GM18517 (cell line): ENCODE measurements around the gene KRT6B.

Experiments
- ATAC-seq: cut with Tn5 transposase; IDR thresholded peaks from one replicate; pipeline ENCODE4 v1.9.1; 2021; ENCODE audit warnings: mild to moderate bottlenecking, moderate library complexity; ENCODE audit not compliant: unreplicated experiment

Gene KRT6B

GRCh38 chr12:52437508-52437907 is 14.4 kb downstream of the KRT6B start:
- no peak for ATAC-seq

DNA sequence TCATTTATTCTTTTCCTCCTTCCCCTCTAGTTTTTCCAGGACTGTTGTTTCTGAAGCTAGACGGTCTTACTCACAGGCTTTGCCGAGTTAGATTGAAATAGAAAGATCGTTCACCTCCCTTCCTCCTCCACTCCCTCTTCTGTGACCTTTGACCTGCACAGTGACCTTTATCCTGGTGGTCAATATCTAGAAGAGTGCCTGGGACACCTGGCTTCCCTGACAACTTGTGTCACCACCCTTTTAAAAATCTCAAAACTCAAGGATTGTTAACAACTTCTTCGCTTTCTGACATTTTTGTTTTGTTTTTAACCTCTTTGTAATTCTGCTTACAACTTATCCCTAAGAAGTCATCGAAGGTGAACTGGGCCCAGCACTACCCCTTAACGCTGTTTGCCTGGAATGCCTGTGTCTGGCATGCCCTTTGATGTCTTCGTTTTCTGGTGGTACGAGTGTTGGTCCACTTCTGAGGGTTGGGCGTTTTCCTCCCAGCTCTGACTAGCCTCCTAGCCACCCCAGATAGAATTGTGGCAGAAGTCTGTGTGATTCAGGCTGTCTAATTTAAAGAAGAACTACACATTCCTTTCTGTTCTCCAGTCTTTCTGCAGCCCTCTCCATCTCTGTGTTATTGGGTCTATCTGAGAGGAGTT is 15.0 kb downstream of the KRT6B start:
- no peak for ATAC-seq

DNA sequence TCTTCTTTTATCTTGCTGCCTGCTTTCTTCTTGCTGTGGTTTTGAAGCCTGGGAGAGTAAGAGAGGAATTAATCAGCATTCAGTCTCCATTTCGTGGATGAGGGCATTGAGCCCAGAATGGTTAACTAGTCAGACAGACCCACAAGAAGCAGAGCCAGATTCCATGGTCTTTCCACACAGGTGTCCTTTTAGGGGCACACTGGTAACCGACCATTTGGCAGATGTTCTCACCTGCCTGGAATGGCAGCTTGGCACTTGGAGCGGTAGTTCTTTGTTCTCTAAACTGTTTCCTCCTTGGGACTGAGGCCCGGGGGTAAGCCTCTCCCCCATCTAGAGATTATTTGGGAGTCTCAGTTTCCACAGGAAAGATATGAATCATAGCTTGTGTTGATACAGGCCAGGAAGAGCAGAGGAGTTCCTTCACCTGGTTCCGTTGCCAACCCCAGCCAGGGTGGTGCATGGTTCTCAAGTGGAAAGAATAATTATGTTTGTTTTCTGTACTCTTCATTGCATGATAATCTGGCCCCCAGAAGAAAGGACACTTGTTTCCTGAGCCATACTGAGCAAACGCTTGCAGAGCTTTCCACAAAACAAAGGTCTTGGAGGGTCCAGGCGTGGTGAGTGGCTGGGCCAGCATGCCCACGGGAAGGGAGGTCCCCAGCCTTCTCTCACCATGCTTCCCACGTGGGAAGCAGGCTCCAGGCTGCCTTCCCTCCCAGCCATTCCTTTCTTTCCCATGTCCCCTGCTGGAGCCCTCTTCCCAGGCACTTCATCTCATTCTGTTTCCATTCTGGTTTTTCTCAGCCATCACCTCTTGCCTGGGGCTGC is 15.7 kb downstream of the KRT6B start:
- no peak for ATAC-seq

DNA sequence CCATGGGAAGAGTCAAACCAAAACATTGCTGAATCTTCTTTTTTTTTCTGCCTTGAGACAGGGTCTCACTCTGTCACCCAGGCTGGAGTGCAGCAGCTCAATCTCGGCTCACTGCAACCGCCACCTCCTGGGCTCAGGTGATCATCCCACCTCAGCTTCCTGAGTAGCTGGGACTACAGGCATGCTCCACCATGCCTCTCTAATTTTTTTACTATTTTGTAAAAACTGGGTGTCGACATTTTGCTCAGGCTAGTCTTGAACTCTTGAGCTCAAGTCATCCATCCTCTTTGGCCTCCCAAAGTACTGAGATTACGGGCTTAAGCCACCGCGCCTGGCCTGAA is 16.3 kb downstream of the KRT6B start:
- ATAC-seq, result no peak

DNA sequence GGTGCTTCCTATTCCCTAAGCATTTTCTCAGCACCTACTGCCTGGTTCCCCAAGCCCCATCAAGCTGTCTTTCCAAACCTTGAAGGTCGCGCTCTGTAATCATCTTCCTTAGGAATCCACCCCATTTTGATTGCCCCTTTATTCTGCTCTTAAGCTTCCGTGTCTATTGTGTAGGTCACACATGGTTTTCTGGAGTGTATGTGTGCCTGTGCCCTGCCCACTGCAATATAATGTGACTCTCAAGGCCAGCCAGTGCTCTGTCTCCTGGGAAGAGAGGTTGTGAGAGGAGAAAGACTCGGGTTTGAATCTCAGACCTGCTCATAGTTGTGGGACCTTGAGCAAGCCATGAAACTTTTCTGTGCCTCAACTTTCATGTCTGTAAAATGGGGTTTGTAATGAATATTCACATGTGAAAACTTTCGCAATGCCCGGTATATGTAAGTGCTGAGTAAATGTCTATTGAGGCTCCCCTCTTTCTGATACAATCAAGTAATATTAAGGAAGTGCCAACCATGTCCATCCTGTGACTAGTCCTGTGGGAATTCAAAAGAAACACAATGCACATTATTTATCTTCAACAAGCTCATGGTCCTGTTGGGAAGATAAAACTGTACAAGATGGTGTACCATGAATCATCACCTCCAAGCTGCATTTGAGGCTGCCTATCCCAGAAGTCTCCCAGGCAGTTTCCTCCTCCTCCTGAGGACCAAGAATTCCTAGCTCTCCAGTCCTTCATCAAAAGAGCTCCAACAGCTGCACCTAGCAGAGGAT is 17.0 kb downstream of the KRT6B start:
- no peak for ATAC-seq

GRCh38 chr12:52434081-52434733 is 17.7 kb downstream of the KRT6B start, which contains the start of gene KRT75:
Gene KRT75 (minus strand): TSS chr12:52434371. CDS start chr12:52434304, 67 bp downstream.
- no peak for ATAC-seq

DNA sequence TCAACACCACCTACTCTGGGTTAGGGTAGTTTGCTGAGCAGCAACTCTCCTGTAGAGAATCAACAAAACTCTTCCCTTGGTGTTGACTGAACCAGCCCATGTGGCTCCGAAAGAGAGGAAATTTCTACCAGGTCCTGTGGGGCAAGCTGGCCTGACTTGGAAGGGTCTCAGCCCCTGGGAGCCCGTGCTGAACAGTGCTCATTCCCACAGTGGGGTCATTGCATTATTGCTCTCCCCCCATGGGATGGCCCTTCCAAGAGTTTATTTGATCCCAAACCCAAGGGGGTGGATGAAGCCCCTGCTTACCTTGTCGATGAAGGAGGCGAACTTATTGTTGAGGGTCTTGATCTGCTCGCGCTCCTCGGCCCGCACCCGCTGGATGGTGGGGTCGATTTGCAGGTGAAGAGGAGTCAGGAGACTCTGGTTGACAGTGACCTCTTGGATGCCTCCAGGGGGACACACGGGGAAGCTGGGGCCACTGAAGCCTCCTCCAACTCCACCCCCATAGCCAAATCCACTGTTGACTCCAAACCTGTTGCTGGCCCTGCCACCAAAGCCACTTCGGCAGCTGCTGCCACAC is 18.4 kb downstream of the KRT6B start:
- ATAC-seq, result no peak

GRCh38 chr12:52432559-52433207 is 19.3 kb downstream of the KRT6B start:
- ATAC-seq, result no peak

DNA sequence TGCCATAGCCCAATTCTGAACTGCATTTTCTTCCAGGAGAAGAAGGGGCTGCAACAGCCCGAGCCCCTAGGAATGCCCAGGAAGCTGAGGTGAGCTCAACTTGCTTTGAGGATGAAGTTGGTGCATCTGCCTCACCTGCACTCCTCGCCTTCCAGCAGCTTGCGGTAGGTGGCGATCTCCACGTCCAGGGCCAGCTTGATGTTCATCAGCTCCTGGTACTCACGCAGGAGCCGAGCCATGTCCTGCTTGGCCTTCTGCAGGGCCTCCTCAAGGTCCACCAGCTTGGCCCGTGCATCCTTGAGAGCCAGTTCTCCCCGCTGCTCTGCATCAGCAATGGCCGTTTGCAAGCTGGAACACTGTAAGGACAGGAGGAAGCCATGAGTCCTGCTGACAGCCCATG is 23.8 kb downstream of the KRT6B start:
- no peak for ATAC-seq

- no peak for ATAC-seq
Measured at GRCh38 chr12:52427083-52427482, 24.9 kb downstream of the KRT6B start.

DNA sequence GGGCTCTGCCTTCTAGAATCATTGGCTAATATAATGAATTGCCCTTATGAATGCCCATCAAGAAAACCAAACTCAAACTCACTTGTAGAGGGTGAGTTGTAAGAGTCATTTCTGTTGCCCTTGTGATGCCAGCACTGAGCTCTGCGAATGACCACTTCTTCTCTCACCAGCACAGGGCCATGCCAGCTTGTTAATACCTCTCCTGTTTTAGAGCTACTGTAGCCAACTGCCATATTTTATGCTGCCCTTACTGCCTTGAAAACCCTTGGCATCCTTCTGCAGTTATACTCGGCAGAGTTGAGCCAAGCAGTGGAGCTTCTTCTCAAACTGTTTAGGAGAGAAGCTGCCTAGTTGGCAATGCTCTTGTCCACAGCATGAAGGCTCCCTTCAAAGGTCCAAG is 25.9 kb downstream of the KRT6B start:
- ATAC-seq, result no peak

DNA sequence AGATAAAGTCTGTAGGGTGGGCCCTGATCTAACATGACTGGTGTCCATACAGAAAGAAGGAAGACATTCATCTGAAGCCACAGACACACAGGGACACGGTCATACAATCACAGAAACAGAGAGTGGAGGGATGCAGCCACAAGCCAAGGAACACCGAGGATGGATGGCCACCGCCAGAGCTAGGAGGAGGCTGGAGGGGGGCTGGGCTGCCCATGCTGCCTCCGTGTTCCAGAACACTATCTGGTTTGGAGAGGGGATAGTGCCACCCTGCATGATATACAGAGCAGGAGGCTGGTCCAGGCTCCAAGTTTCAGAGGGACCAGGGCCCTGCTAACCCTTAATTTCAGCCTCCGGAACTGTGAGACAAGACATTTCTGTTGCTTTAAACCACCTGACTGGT is 26.5 kb downstream of the KRT6B start:
- no peak for ATAC-seq

GRCh38 chr12:52423661-52424500 is 28.1 kb downstream of the KRT6B start:
- no peak for ATAC-seq

GRCh38 chr12:52423035-52423434 is 28.9 kb downstream of the KRT6B start:
- ATAC-seq, result no peak

- no peak for ATAC-seq
Measured at GRCh38 chr12:52419656-52420055, 32.3 kb downstream of the KRT6B start.

DNA sequence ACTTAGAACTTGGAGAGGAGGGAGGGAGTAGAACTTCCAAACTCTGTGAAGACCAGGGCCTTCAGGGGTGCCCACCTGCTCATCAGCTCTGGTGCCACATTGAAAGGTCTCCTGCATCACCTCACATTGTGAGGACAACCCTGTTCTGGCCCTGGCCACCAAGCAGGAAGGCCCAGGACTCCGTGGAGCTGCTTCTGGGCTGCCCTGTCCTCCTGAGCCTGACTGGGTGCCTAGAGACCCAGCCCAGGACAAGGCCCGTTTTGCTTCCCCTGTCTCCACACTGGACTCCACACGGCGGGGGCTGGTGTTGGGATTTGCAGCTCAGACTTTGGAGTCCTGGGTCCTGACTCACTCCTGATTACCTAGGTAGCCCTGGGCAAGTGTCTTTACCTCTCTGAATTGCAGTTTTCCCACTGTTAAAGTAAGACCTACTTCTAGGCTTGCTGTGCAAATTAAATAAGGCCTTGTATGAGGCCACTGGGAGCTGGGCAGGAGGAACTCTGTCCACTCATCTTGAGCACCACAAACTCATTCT is 33.3 kb downstream of the KRT6B start:
- ATAC-seq, result no peak

DNA sequence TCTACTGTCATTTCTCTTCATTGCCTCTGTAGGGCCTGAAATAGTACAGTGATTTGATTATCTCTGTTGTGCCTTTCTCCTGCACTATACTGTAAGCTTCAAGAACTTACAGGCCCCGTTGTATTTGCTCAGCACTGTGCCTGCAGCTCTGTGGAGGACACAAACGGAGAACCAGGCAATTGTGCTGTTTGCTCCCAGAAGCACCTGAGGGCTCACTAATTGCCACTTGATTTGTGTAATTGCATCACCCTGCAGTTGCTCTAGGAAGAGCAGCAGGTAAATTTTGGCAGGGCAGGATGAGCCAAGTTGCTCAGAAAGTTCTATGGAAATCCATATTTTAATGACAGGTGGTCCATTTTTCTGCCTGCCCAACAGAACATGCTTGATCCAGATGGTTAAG is 34.2 kb downstream of the KRT6B start:
- no peak for ATAC-seq

DNA sequence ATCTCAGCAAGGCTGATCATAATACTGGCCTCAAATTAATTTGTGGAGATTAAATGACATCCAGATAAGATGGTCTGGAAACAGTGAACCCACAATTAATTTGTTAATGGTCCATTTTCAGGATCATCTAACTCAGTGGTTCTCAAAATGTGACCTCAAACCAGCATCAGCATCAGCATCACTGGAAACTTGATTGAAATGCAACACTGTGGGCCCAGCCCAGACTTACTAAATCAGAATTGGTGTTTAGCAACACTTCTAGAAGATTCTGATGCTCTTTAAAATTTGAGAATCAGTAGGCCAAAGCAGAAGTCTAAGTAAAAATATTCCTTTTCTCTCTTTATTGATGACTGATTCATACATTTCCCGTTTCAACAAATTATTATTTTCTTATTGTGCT is 35.2 kb downstream of the KRT6B start:
- ATAC-seq, result no peak
